HFFc6 (cell line): ENCODE data around the gene GRAP2. TPM values are rescaled to one million over a fixed set of nuclear protein-coding genes. Genes with fewer than 3 reads are reported as not detected.

Experiments used
- DNase-seq: peaks from one replicate; pipeline ENCODE4 v3.0.0-alpha.2; 2018
- H3K27ac Mint-ChIP-seq: 2 replicates; pipeline ENCODE4 v1.8.0; 2020; ENCODE audit warnings: mild to moderate bottlenecking, mixed read lengths
- H3K27me3 Mint-ChIP-seq: 2 replicates; pipeline ENCODE4 v1.8.0; 2021; ENCODE audit warnings: mild to moderate bottlenecking, moderate library complexity, mixed read lengths; ENCODE audit not compliant: insufficient read depth
- H3K36me3 Mint-ChIP-seq: 2 replicates; pipeline ENCODE4 v1.8.0; 2021; ENCODE audit warnings: low read depth, mixed read lengths
- H3K4me1 Mint-ChIP-seq: 2 replicates; pipeline ENCODE4 v1.8.0; 2020; ENCODE audit warnings: low read depth, mixed read lengths
- H3K4me3 Mint-ChIP-seq: 2 replicates; pipeline ENCODE4 v1.8.0; 2020; ENCODE audit warnings: mild to moderate bottlenecking, moderate library complexity, mixed read lengths
- H3K9me3 Mint-ChIP-seq: 2 replicates; pipeline ENCODE4 v1.8.0; 2020; ENCODE audit warnings: mild to moderate bottlenecking, mixed read lengths
- total RNA-seq, 6 experiments: library from RNA; stranded (reverse); fragmentation: NEBNext Ultra II Directional; extraction: Animal tissue kit (Norgen Biotek cat#: 25700); gene quantifications; 2 replicates in 1 of 6; 3 replicates in 5 of 6; pipeline ENCODE4 v1.2.3, GENCODE V29; 2021
- TF ChIP-seq, protein P1 (sequence below): fragments of 200-600 bp; sonication (generic); IDR thresholded peaks from 2 replicates; pipeline ENCODE4 v1.5.0; 2021; ENCODE audit warnings: antibody characterized with exemption, mild to moderate bottlenecking

GRAP2 gene
- total RNA-seq, 6 experiments from 2014 or later = not detected

DNA sequence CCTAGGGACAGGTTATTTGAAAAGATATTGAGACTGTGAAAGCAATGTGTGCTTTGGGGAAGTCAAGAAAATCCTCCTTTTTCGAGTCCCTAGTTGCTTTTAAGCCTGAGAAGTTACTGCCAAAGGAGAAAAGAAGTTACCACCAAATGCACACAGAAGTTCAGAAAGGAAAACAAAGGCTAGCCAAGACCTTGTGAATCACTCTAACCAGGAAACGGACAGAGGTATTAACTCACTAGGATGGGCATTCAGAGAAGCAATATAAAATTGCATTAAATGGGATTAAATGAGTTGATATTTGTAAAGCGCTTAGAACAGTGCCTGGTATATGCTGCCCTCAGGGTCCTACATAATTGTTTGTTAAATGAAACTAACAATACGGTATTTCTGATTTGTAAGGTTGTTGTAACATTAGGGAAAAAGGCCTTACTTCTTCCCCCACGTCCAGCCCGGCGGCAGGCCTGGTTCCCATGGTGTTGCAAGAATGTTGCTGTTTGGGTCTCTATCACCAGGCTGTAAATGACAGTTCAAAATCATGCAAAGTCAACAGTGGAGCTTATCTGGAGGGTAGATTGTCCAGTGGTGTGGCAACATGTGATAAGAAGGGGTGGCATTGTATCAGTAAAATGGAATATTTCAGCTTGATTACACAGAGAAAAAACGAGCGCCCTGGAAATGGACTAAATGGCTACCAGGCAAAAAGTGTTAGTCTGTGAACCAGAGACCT, 66.4 kb downstream of the GRAP2 start:
- H3K36me3 Mint-ChIP-seq = no peaks in the 10 kb centered on the region
- peaks cover 19% of the 10 kb centered on the region for H3K27me3 Mint-ChIP-seq
- DNase-seq = peak; percentile 15
- H3K4me1 Mint-ChIP-seq = peaks cover 25% of the 10 kb centered on the region
- no peak overlapping the region for H3K27ac Mint-ChIP-seq
- no peak overlapping the region for H3K4me3 Mint-ChIP-seq
- H3K9me3 Mint-ChIP-seq = no peaks in the 10 kb centered on the region
- TF ChIP-seq, protein P1, sequence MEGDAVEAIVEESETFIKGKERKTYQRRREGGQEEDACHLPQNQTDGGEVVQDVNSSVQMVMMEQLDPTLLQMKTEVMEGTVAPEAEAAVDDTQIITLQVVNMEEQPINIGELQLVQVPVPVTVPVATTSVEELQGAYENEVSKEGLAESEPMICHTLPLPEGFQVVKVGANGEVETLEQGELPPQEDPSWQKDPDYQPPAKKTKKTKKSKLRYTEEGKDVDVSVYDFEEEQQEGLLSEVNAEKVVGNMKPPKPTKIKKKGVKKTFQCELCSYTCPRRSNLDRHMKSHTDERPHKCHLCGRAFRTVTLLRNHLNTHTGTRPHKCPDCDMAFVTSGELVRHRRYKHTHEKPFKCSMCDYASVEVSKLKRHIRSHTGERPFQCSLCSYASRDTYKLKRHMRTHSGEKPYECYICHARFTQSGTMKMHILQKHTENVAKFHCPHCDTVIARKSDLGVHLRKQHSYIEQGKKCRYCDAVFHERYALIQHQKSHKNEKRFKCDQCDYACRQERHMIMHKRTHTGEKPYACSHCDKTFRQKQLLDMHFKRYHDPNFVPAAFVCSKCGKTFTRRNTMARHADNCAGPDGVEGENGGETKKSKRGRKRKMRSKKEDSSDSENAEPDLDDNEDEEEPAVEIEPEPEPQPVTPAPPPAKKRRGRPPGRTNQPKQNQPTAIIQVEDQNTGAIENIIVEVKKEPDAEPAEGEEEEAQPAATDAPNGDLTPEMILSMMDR = no peak

DNA sequence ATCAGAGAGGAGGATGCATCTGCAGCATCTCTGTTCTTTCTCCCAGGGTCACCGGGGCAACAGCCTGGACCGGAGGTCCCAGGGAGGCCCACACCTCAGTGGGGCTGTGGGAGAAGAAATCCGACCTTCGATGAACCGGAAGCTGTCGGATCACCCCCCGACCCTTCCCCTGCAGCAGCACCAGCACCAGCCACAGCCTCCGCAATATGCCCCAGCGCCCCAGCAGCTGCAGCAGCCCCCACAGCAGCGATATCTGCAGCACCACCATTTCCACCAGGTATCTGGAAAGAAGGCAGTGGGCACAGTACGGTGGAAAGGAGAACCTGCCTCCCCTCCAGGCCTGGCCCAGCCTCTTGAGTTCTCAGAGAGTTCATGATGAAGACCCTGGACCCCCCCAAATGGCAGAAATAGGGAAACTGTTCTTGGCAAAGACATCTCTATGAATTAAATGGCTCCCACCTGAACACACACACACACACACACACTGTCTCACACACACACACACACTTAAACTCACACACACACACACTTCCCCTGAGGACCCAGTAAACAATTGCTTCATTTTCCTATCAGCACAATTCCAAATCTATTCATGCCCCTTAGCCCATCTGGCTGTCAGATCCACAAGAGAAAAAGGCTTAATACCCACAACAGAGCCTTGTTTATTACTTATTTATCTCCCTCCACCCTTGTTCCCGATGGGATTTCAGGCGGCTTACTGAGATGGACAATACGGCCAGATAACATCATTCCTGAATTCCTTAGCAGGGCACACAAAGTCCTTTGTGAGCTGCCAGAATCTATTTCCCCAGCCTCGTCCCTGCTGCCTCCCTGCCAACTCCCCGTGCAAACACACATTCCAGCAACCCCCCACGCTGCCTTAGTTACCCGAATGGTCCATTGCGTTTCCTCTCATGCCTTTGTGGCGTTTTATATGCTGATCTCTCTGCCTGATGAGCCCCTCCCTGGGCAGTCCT, 67.4 kb downstream of the GRAP2 start:
- TF ChIP-seq, protein P1 = no peak
- H3K4me1 Mint-ChIP-seq = peaks cover 25% of the 10 kb centered on the region
- H3K9me3 Mint-ChIP-seq = no peaks in the 10 kb centered on the region
- no peak overlapping the region for H3K4me3 Mint-ChIP-seq
- H3K27ac Mint-ChIP-seq = no peak overlapping the region
- H3K36me3 Mint-ChIP-seq = no peaks in the 10 kb centered on the region
- H3K27me3 Mint-ChIP-seq = peaks cover 28% of the 10 kb centered on the region
- DNase-seq = no peak

DNA sequence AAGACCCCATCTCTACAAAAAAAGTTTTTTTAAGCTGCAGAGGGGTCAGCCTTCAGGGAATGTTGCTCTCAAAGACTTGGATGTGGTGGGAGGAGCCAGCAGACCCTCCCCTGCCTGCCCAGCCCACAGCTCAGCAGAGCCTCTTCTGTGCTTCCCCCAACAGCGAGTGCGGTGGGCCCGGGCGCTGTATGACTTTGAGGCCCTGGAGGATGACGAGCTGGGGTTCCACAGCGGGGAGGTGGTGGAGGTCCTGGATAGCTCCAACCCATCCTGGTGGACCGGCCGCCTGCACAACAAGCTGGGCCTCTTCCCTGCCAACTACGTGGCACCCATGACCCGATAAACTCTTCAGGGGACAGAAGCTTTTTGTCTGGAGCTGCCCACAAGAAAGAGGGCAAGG, 69.9 kb downstream of the GRAP2 start:
- no peaks in the 10 kb centered on the region for H3K36me3 Mint-ChIP-seq
- TF ChIP-seq, protein P1 = no peak
- H3K27ac Mint-ChIP-seq = no peak overlapping the region
- H3K27me3 Mint-ChIP-seq = peaks cover 36% of the 10 kb centered on the region
- H3K4me1 Mint-ChIP-seq = peaks cover 25% of the 10 kb centered on the region
- DNase-seq = no peak
- H3K4me3 Mint-ChIP-seq = no peak overlapping the region
- no peaks in the 10 kb centered on the region for H3K9me3 Mint-ChIP-seq

DNA sequence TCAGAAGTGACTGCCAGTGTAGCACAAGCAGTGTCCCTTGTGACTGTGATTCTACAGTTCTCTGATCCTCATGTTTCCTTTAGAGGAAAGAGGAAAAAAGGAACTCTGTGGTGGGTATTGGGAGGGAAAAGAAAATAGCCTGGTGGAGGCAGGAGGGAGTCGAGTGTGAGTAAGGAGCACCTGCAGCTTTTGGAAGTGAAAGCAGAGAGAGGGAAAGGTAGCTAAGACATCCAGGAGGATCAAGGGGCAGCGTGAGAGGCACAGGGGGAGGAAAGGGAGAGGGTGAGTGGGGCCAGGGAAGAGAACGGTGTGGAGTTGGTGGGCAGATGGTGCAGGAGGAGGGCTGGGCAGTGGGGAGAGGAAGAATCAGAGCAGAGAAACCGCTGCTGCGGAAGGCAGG, 71.8 kb downstream of the GRAP2 start:
- Mint-ChIP-seq H3K36me3 (no peaks in the 10 kb centered on the region), H3K4me1 (peaks cover 11% of the 10 kb centered on the region), H3K27me3 (peaks cover 44% of the 10 kb centered on the region), H3K4me3 (no peak overlapping the region), H3K9me3 (no peaks in the 10 kb centered on the region), H3K27ac (no peak overlapping the region)
- TF ChIP-seq, protein P1 = no peak
- no peak for DNase-seq

DNA sequence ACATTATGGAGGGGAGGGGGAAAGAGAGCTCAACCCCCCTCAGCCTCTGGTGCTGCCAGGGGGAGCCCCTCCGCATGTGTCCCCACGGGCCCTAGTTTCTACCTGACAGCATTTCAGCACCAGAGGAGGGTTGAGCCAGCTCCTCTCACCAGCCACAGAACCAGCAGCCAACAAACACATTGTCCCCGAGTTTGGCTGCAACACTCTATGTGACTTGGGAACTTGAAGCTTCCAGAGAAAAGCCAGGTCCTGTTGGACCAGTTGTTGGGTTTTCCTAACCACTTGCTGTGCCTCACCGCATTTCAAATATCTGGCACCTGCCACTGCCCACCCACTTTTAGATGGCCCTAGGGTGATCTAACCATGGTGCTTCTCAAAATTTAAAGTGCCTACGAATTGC, 72.8 kb downstream of the GRAP2 start:
- TF ChIP-seq, protein P1 = no peak

More for the DNA sequence above, 72.8 kb downstream of the GRAP2 start:
- peaks cover 5% of the 10 kb centered on the region; the same call in 1 of the 2 replicates for H3K4me1 Mint-ChIP-seq
- H3K36me3 Mint-ChIP-seq = no peaks in the 10 kb centered on the region
- no peak overlapping the region for H3K4me3 Mint-ChIP-seq
- H3K9me3 Mint-ChIP-seq = no peaks in the 10 kb centered on the region
- H3K27me3 Mint-ChIP-seq = peaks cover 47% of the 10 kb centered on the region
- no peak for DNase-seq
- no peak overlapping the region for H3K27ac Mint-ChIP-seq
